Liver (tissue), 9 donors: ENCODE data around the gene DIP2C. TPM values are rescaled to one million over a fixed set of nuclear protein-coding genes. Genes with fewer than 3 reads are reported as not detected.

Experiments
- DNase-seq: peaks from one replicate; pipeline ENCODE4 v3.0.0-alpha.2; 2017; ENCODE audit warnings: low spot score
- H3K27ac ChIP-seq, 2 donors: one replicate each; pipeline ENCODE4 v1.7.0; 2013; ENCODE audit warnings: inconsistent platforms in 2 of 2, low read length in 2 of 2, control low read depth in 1 of 2, low read depth in 1 of 2, mild to moderate bottlenecking in 1 of 2
- H3K27me3 ChIP-seq, 4 donors: one replicate each; pipeline versions ENCODE4 v1.6.1 to v1.7.0; 2013; ENCODE audit warnings: low read length in 3 of 4, inconsistent platforms in 1 of 4, mild to moderate bottlenecking in 1 of 4, moderate library complexity in 1 of 4; ENCODE audit not compliant: control insufficient read depth in 4 of 4, insufficient read depth in 4 of 4
- H3K36me3 ChIP-seq, 4 donors: one replicate each; pipeline versions ENCODE4 v1.6.1 to v1.7.0; 2013; ENCODE audit warnings: low read length in 3 of 4, mild to moderate bottlenecking in 3 of 4, low read depth in 1 of 4, moderate library complexity in 1 of 4; ENCODE audit not compliant: control insufficient read depth in 4 of 4, insufficient read depth in 3 of 4
- H3K4me1 ChIP-seq, 4 donors: one replicate each; pipeline versions ENCODE4 v1.6.1 to v1.7.0; 2013; ENCODE audit warnings: low read length in 3 of 4, mild to moderate bottlenecking in 3 of 4, moderate library complexity in 1 of 4; ENCODE audit not compliant: control insufficient read depth in 4 of 4, insufficient read depth in 4 of 4
- H3K4me3 ChIP-seq, 3 donors: one replicate each; pipeline versions ENCODE4 v1.6.1 to v1.7.0; 2013; ENCODE audit warnings: low read length in 3 of 3, control low read depth in 1 of 3, low read depth in 1 of 3, mild to moderate bottlenecking in 1 of 3
- H3K9ac ChIP-seq, 2 donors: one replicate each; pipeline ENCODE4 v1.7.0; 2013; ENCODE audit warnings: low read length in 2 of 2, mild to moderate bottlenecking in 2 of 2, moderate library complexity in 2 of 2, control low read depth in 1 of 2, low read depth in 1 of 2
- H3K9me3 ChIP-seq, 4 donors: one replicate each; pipeline versions ENCODE4 v1.6.1 to v1.7.0; 2013; ENCODE audit warnings: low read length in 3 of 4; ENCODE audit not compliant: control insufficient read depth in 4 of 4
- ATF3 ChIP-seq: IDR thresholded peaks from 2 replicates; pipeline ENCODE4 v1.6.1; 2016; ENCODE audit warnings: antibody characterized with exemption
- CTCF ChIP-seq: fragments of 150-350 bp; IDR thresholded peaks from 2 replicates; pipeline ENCODE4 v1.5.1; 2017; ENCODE audit warnings: improper control_type of control experiment, low read depth, low read length; ENCODE audit not compliant: missing input control
- EGR1 ChIP-seq, 2 donors: IDR thresholded peaks; 2 replicates each; pipeline ENCODE4 v1.6.1; 2016 to 2018; ENCODE audit warnings: antibody characterized with exemption in 2 of 2, low read depth in 2 of 2
- FOXA2 ChIP-seq: IDR thresholded peaks from 2 replicates; pipeline ENCODE4 v1.6.1; 2016; ENCODE audit warnings: antibody characterized with exemption
- GABPA ChIP-seq, 2 donors: IDR thresholded peaks in 1 of 2; conservative IDR thresholded peaks in 1 of 2; 2 replicates each; pipeline ENCODE4 v1.6.1; 2016; ENCODE audit warnings: antibody characterized with exemption in 2 of 2, mild to moderate bottlenecking in 1 of 2, moderate library complexity in 1 of 2
- HNF4A ChIP-seq, 2 donors: conservative IDR thresholded peaks; 2 replicates each; pipeline ENCODE4 v1.6.1; 2016; ENCODE audit warnings: antibody characterized with exemption in 2 of 2, mild to moderate bottlenecking in 2 of 2
- HNF4G ChIP-seq: IDR thresholded peaks from 2 replicates; pipeline ENCODE4 v1.6.1; 2016; ENCODE audit warnings: antibody characterized with exemption
- JUND ChIP-seq, 2 donors: IDR thresholded peaks; 2 replicates each; pipeline ENCODE4 v1.6.1; 2016; ENCODE audit warnings: antibody characterized with exemption in 2 of 2
- MAX ChIP-seq: IDR thresholded peaks from 2 replicates; pipeline ENCODE4 v1.6.1; 2016; ENCODE audit warnings: antibody characterized with exemption
- NR2F2 ChIP-seq: IDR thresholded peaks from 2 replicates; pipeline ENCODE4 v1.6.1; 2016; ENCODE audit warnings: antibody characterized with exemption
- REST ChIP-seq: IDR thresholded peaks from 2 replicates; pipeline ENCODE4 v1.6.1; 2016; ENCODE audit warnings: antibody characterized with exemption, mild to moderate bottlenecking
- RXRA ChIP-seq, 2 donors: IDR thresholded peaks; 2 replicates each; pipeline ENCODE4 v1.6.1; 2017 to 2018; ENCODE audit warnings: antibody characterized with exemption in 2 of 2, mild to moderate bottlenecking in 1 of 2
- SP1 ChIP-seq: IDR thresholded peaks from 2 replicates; pipeline ENCODE4 v1.6.1; 2018; ENCODE audit warnings: antibody characterized with exemption, mild to moderate bottlenecking
- TAF1 ChIP-seq: conservative IDR thresholded peaks from 2 replicates; pipeline ENCODE4 v1.6.1; 2016; ENCODE audit warnings: antibody characterized with exemption, mild to moderate bottlenecking
- YY1 ChIP-seq: IDR thresholded peaks from 2 replicates; pipeline ENCODE4 v1.6.1; 2016; ENCODE audit warnings: antibody characterized with exemption, mild to moderate bottlenecking
- ZBTB33 ChIP-seq: IDR thresholded peaks from 2 replicates; pipeline ENCODE4 v1.6.1; 2016; ENCODE audit warnings: antibody characterized with exemption
- WGBS: extraction: QIAGEN DNeasy Blood & Tissue Kit; methylation state at CpG from one replicate; pipeline ENCODE4 v1.1.7; 2013; 5-methylcytosine and 5-hydroxymethylcytosine counted together
- polyA plus RNA-seq, 2 donors: library from polyadenylated mRNA; stranded (reverse) in 1 of 2; unstranded in 1 of 2; fragments of 200-250 nt in 1 of 2; fragments of >200 nt in 1 of 2; fragmentation: Nextera tagmentation in 1 of 2; extraction: Ambion mirVana in 1 of 2; gene quantifications; one replicate each; pipeline versions ENCODE4 v1.2.1 to v1.2.3, GENCODE V29; 2013 to 2015
- total RNA-seq, 2 donors: library from RNA; depleted of rRNA; stranded (reverse); fragments of >200 nt; gene quantifications; one replicate each; pipeline ENCODE4 v1.2.3, GENCODE V29; 2014
- donor health status: healthy.
- donor health status: healthy.
- donor health status: healthy.
- donor health status: healthy.
- donor health status: healthy.

DIP2C gene
- total and polyA plus RNA-seq, 4 donors, result 4.2 to 12.2 (median 5.7) TPM

- no peaks in the 10 kb centered on the region for H3K4me1 ChIP-seq
- no peak overlapping the region for H3K27ac ChIP-seq
- no peaks in the 10 kb centered on the region for H3K9me3 ChIP-seq
- H3K36me3 ChIP-seq, result no peaks in the 10 kb centered on the region
- TF ChIP-seq REST (no peak), EGR1 (IDR thresholded peaks at IDR 0.05; ENCODE audit: low read depth in 2 of 2) (no peak), MAX (no peak), CTCF (no peak), FOXA2 (no peak), TAF1 (no peak), ATF3 (no peak), RXRA (IDR thresholded peaks at IDR 0.05) (no peak), SP1 (no peak), GABPA (IDR thresholded peaks at IDR 0.05 in 1 of 2, conservative IDR thresholded peaks at IDR 0.05 in 1 of 2) (no peak), YY1 (no peak), HNF4A (conservative IDR thresholded peaks at IDR 0.05) (no peak), NR2F2 (no peak), HNF4G (no peak), JUND (IDR thresholded peaks at IDR 0.05) (no peak), ZBTB33 (no peak)
- no peak overlapping the region for H3K4me3 ChIP-seq
- DNase-seq, result no peak
- H3K9ac ChIP-seq, result no peak overlapping the region
- WGBS, result 73% methylated on average over 12 of the region's 12 CpGs
- H3K27me3 ChIP-seq, result no peaks in the 10 kb centered on the region
Observed at GRCh38 chr10:725302-725701, 35.8 kb upstream of the DIP2C start.

GRCh38 chr10:723973-724372 lies 34.5 kb upstream of the DIP2C start:
- Histone ChIP-seq H3K9ac (no peak overlapping the region), H3K4me1 (no peaks in the 10 kb centered on the region), H3K27me3 (no peaks in the 10 kb centered on the region), H3K9me3 (no peaks in the 10 kb centered on the region), H3K27ac (no peak overlapping the region), H3K4me3 (no peak overlapping the region), H3K36me3 (no peaks in the 10 kb centered on the region)
- TF ChIP-seq EGR1 (IDR thresholded peaks at IDR 0.05; ENCODE audit: low read depth in 2 of 2) (no peak), MAX (no peak), RXRA (IDR thresholded peaks at IDR 0.05) (no peak), HNF4G (no peak), NR2F2 (no peak), HNF4A (conservative IDR thresholded peaks at IDR 0.05) (no peak), FOXA2 (no peak), ATF3 (no peak), SP1 (no peak), TAF1 (no peak), CTCF (no peak)
- no peak for DNase-seq
- WGBS, result 89% methylated on average over 16 of the region's 16 CpGs
